Endothelial cell of umbilical vein (primary cell): ENCODE results near the gene SULT1A3. TPM values are rescaled to one million over a fixed set of nuclear protein-coding genes. Genes with fewer than 3 reads are reported as not detected.
"Not testable (repeated sequence)": the region's sequence is repeated elsewhere in the genome, so short reads cannot be mapped to it uniquely, and the experiment has no call there.

Experiments
- BruUV-seq: library from RNA; stranded (reverse); fragments of 400-500 nt; replicated peaks from 2 replicates; lab custom pipeline; 2021; lab: Mats Ljungman, UMichigan
- CTCF ChIA-PET: fragments of 300-600, 350-600 bp; sonication (Branson Sonifier 250); formaldehyde crosslinking; loops from one replicate; lab custom pipeline; 2021; ENCODE audit warnings: antibody characterized with exemption, inconsistent platforms; lab: Charles Lee
- POLR2A ChIA-PET: fragments of 300-600, 350-600 bp; sonication (Branson Sonifier 250); formaldehyde crosslinking; loops from one replicate; lab custom pipeline; 2021; ENCODE audit warnings: antibody characterized with exemption, inconsistent platforms; lab: Charles Lee
- DNase-seq: peaks from one replicate; pipeline ENCODE4 v3.0.0-alpha.2; 2011; ENCODE audit warnings: low read depth, low spot score
- FAIRE-seq: peaks from 2 replicates; lab custom pipeline; 2011; peaks lifted over from hg19 to GRCh38; lab: Jason Lieb, UNC
- H2AFZ ChIP-seq: 2 replicates; pipeline ENCODE4 v1.6.0; 2012; ENCODE audit warnings: low read depth, low read length, control low read depth, inconsistent platforms
- H3K27ac ChIP-seq: 2 replicates; pipeline ENCODE4 v1.5.1; 2011; ENCODE audit warnings: low read depth, mild to moderate bottlenecking, control low read depth, low read length, moderate library complexity; ENCODE audit not compliant: insufficient read depth
- H3K27me3 ChIP-seq, 2 experiments: 2 replicates each; pipeline versions ENCODE4 v1.6.0 to v1.6.1; 2011; ENCODE audit warnings: low read length in 2 of 2, mixed read lengths in 1 of 2; ENCODE audit not compliant: control insufficient read depth in 2 of 2, insufficient read depth in 2 of 2
- H3K36me3 ChIP-seq, 2 experiments: 2 replicates in 1 of 2; 3 replicates in 1 of 2; pipeline ENCODE4 v1.5.1; 2011; ENCODE audit warnings: low read length in 2 of 2, mild to moderate bottlenecking in 1 of 2, moderate library complexity in 1 of 2; ENCODE audit not compliant: control insufficient read depth in 2 of 2, insufficient read depth in 2 of 2; ENCODE audit errors: extremely low read depth in 1 of 2
- H3K4me1 ChIP-seq: 3 replicates; pipeline ENCODE4 v1.5.1; 2011; ENCODE audit warnings: mild to moderate bottlenecking, low read length; ENCODE audit not compliant: control insufficient read depth, insufficient read depth; ENCODE audit errors: extremely low read depth
- H3K4me2 ChIP-seq: 2 replicates; pipeline ENCODE4 v1.6.1; 2011; ENCODE audit warnings: low read length, control low read depth, mixed read lengths; ENCODE audit not compliant: insufficient read depth
- H3K4me3 ChIP-seq, 3 experiments: fragments of 200-600 bp in 1 of 3; sonication (generic), shearing (Covaris generic) in 1 of 3; replicated peaks in 1 of 3; 2 replicates each; pipeline ENCODE4 v1.5.1; 2011 to 2016; ENCODE audit warnings: control low read depth in 3 of 3, low read length in 3 of 3, mild to moderate bottlenecking in 2 of 3, inconsistent platforms in 1 of 3, low read depth in 1 of 3, moderate library complexity in 1 of 3; ENCODE audit not compliant: insufficient read depth in 1 of 3
- H3K79me2 ChIP-seq: 2 replicates; pipeline ENCODE4 v1.6.0; 2012; ENCODE audit warnings: low read length, inconsistent platforms; ENCODE audit not compliant: control insufficient read depth, insufficient read depth
- H3K9ac ChIP-seq: replicated peaks from 2 replicates; pipeline ENCODE3; 2011; ENCODE audit warnings: low read length, control low read depth; ENCODE audit not compliant: insufficient read depth; ENCODE audit errors: extremely low read depth
- H3K9me1 ChIP-seq: replicated peaks from 3 replicates; pipeline ENCODE4 v1.6.0; 2011; ENCODE audit warnings: mild to moderate bottlenecking, low read length; ENCODE audit not compliant: control insufficient read depth, insufficient read depth; ENCODE audit errors: extremely low read depth
- H3K9me3 ChIP-seq: replicated peaks from 2 replicates; pipeline ENCODE4 v1.5.1; 2012; ENCODE audit warnings: low read length, inconsistent platforms; ENCODE audit not compliant: control insufficient read depth, insufficient read depth
- H4K20me1 ChIP-seq: replicated peaks from 2 replicates; pipeline ENCODE3; 2011; ENCODE audit warnings: mild to moderate bottlenecking, low read length; ENCODE audit not compliant: control insufficient read depth, insufficient read depth; ENCODE audit errors: extremely low read depth
- dilution Hi-C: fragments of 300-500 bp; cut with MboI; formaldehyde crosslinking; loops from one replicate; pipeline ENCODE4 v1.15.0; 2019; ENCODE audit warnings: low sequenced_read_pairs; ENCODE audit not compliant: extremely low pct_ligation_motif_present
- intact Hi-C: fragments of 100-400 bp; cut with micrococcal nuclease; formaldehyde crosslinking; loops from one replicate; pipeline ENCODE4 v1.10.0; 2022
- polyA plus RNA-seq, 4 experiments: library from polyadenylated mRNA; depleted of rRNA in 3 of 4; stranded (reverse) in 3 of 4; unstranded in 1 of 4; fragments of >200 nt; gene quantifications; 2 replicates each; pipeline versions ENCODE4 v1.2.1 to v1.2.3, GENCODE V29; 2011 to 2012; ENCODE audit warnings: missing spikeins in 1 of 4
- total RNA-seq: library from RNA; stranded (reverse); gene quantifications from 2 replicates; pipeline ENCODE4 v1.2.3, GENCODE V29; 2021

SULT1A3 gene
- total and polyA plus RNA-seq, 2 donors (not counting 3 experiments of a cell fraction or from before 2014, with no cell fraction given) = 5.1 to 12.2 TPM

DNA sequence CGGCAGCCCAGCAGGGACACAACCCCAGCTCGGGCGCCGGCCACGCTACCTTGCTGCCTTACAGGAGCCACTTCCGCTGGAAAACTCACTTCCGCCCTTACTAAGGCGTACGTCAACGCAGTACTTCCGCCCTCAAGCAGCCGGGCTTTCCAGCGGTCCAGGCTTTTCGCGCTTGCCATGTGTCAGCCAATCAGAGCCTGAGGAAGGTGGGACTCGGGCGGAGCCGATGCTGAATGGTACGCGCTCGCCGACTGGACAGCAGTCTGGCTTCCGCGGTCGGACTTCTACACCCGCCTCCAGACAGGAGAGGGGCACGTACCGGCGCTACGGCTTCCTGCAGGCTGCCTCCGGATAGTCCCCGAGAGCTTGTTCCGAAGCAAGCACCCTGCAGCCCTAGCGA, 5.4 kb upstream of the SULT1A3 start, which contains the start of the genes BOLA2B and SLX1A:
TSS of gene BOLA2B (minus strand) at position 52 of the 400 bp plus-strand sequence. CDS start 71 bp downstream, outside the sequence.
TSS of gene SLX1A (plus strand) at position 261 of the 400 bp plus-strand sequence. CDS start 210 bp downstream, outside the sequence.
- POLR2A ChIA-PET, H3K79me2 ChIP-seq, H3K4me1 ChIP-seq, DNase-seq, H3K36me3 ChIP-seq, H3K27me3 ChIP-seq, H3K9me3 ChIP-seq, H3K9me1 ChIP-seq, CTCF ChIA-PET, intact Hi-C loops, H3K9ac ChIP-seq, H3K4me2 ChIP-seq, H4K20me1 ChIP-seq, H2AFZ ChIP-seq, H3K27ac ChIP-seq, BruUV-seq, dilution Hi-C loops: not testable (repeated sequence)
- H3K4me3 ChIP-seq = peak within 1 kb of the TSS in 1 of 3 experiments; percentile 28
- FAIRE-seq = peak; percentile 100

DNA sequence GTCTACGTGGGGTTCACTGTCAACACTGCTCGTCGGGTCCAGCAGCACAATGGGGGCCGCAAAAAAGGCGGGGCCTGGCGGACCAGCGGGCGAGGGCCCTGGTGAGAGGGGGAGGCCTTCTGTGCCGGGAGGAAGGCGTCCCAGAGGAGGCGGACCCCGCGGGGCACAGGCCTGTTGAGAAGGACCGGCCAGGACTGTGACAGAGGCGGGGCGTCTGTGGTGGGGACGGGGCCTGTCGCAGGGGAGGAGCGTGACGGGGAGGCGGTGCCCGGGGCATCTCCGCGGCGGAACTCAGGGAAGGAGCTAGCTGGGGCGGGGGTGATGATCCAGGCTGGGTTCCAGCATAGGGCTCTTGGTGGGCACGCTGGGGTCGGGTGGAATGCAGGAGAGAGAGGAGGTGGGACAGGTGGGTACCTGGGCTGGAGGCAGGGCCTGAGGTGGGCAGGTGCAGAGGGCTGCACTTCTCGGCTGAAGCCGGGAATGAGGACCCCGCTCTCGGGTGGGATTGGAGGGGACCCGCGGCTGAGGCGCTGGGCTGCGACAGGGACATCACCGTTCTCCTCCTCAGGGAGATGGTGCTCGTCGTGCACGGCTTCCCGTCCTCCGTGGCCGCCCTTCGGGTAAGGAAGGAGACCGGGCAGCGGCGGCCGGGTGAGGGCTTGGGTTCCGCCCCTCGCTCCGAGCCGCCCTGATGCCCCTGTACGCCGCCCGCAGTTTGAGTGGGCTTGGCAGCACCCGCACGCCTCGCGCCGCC, 4.7 kb upstream of the SULT1A3 start:
- H3K9ac ChIP-seq, H3K36me3 ChIP-seq, H3K79me2 ChIP-seq, H3K4me2 ChIP-seq, H3K27ac ChIP-seq, H2AFZ ChIP-seq, H3K9me1 ChIP-seq, DNase-seq, H4K20me1 ChIP-seq, BruUV-seq, H3K9me3 ChIP-seq, POLR2A ChIA-PET, dilution Hi-C loops, H3K27me3 ChIP-seq, H3K4me1 ChIP-seq, CTCF ChIA-PET, intact Hi-C loops, FAIRE-seq: not testable (repeated sequence)
- H3K4me3 ChIP-seq = peak overlapping the region in 1 of 3 experiments; percentile 28

DNA sequence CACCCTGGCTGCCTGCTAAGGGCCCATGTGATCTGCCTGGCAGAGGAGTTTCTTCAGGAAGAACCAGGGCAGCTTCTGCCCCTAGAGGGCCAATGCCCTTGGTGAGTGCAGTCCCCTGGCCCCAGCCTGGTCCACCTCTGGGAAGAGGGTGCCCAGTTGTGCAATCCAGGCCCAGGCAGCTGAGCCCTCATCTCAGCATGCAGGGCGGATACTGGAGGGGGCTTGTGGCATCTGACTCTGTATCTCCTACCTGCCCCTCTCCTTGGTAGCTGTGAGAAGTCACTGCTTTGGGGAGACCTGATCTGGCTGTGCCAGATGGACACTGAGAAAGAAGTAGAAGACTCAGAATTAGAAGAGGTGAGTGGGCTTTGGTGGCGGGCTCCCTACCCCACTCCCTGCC, 2.1 kb upstream of the SULT1A3 start:
- H3K79me2 ChIP-seq, DNase-seq, H3K4me3 ChIP-seq, H3K4me2 ChIP-seq, H3K27me3 ChIP-seq, H3K9ac ChIP-seq, intact Hi-C loops, H3K9me1 ChIP-seq, BruUV-seq, H3K36me3 ChIP-seq, H3K9me3 ChIP-seq, H4K20me1 ChIP-seq, CTCF ChIA-PET, FAIRE-seq, H3K4me1 ChIP-seq, H3K27ac ChIP-seq, H2AFZ ChIP-seq, POLR2A ChIA-PET, dilution Hi-C loops: not testable (repeated sequence)

DNA sequence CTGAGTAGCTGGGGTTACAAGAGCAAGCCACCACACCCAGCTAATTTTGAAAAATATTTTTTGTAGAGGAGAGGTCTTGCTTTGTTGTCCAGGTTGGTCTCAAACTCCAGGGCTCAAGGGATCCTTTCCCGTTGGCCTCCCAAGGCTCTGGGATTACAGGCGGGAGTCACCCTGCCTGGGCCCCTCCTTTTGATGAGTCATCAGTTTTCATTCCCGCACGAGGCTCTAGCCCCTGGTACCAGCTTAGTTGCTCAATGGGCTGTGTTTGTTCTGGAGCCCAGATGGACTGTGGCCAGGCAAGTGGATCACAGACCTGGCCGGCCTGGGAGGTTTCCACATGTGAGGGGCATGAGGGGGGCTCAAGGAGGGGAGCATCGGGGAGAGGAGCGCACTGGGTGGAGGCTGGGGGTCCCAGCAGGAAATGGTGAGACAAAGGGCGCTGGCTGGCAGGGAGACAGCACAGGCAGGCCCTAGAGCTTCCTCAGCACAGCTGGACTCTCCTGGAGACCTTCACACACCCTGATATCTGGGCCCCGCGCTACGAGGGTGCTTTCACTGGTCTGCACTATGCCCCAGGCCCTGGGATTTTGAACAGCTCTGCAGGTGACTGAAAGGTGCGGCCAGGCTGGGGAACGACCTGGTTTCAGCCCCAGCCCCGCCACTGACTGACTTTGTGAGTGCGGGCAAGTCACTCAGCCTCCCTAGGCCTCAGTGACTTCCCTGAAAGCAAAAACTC, 721 bp downstream of the SULT1A3 start:
- H3K79me2 ChIP-seq, H3K36me3 ChIP-seq, H3K27me3 ChIP-seq, intact Hi-C loops, H2AFZ ChIP-seq, H3K9me3 ChIP-seq, H3K9ac ChIP-seq, H3K27ac ChIP-seq, POLR2A ChIA-PET, H3K4me3 ChIP-seq, H3K4me1 ChIP-seq, H3K4me2 ChIP-seq, DNase-seq, dilution Hi-C loops, BruUV-seq, H4K20me1 ChIP-seq, H3K9me1 ChIP-seq, CTCF ChIA-PET: not testable (repeated sequence)
- peak; percentile 98 for FAIRE-seq
